Stimulated activated naive CD8-positive, alpha-beta T cell treated with anti-CD3 and anti-CD28 coated beads, Interleukin-15, amount 100 ng/mL, for 72 hours (primary cell): Measurements from ENCODE around the gene LRRTM1.

Experiments used
- ATAC-seq: fragments of 150-1000 bp; cut with Tn5 transposase; 2 replicates; pipeline ENCODE4 v1.10.0; 2021; ENCODE audit warnings: mild to moderate bottlenecking, moderate library complexity
- DNase-seq, 2 donors: peaks; one replicate each; pipeline ENCODE4 v3.0.0; 2021 to 2022
- H3K27ac Mint-ChIP-seq, 2 donors: one replicate each; pipeline ENCODE4 v1.8.0; 2022; ENCODE audit warnings: mild to moderate bottlenecking in 2 of 2, mixed read lengths in 2 of 2, moderate library complexity in 2 of 2
- H3K27me3 Mint-ChIP-seq: one replicate; pipeline ENCODE4 v1.8.0; 2022; ENCODE audit warnings: mixed read lengths
- H3K4me1 Mint-ChIP-seq: one replicate; pipeline ENCODE4 v1.8.0; 2022; ENCODE audit warnings: mild to moderate bottlenecking, mixed read lengths
- H3K4me3 Mint-ChIP-seq, 2 donors: one replicate each; pipeline ENCODE4 v1.8.0; 2022; ENCODE audit warnings: mild to moderate bottlenecking in 2 of 2, mixed read lengths in 2 of 2, moderate library complexity in 1 of 2
- H3K9me3 Mint-ChIP-seq, 2 donors: one replicate each; pipeline ENCODE4 v1.8.0; 2022; ENCODE audit warnings: mixed read lengths in 2 of 2

Gene LRRTM1

DNA sequence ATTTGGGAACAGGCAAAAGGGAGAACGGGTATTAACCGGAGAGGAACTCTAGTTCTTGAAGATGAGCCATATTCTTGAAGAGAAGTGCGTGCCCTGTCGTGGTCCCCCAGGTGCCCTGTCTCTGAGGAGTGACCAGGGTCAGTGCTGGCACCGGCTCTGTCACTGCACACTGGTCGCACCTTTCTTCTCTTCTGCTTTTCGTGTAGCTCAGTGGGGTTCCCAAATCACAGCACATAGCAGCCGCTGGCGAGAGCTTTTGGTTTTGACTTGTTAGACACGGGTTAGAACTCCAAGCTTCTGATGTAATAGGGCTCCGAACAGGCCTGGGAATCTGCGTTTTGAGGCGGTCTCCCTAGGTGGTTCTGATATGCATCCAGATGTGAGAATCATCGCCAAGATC, 18.4 kb upstream of the LRRTM1 start:
- Mint-ChIP-seq H3K9me3 (peaks cover 0 to 2% of the 10 kb centered on the region in 2 donors), H3K4me3 (no peak overlapping the region), H3K27ac (no peak overlapping the region), H3K27me3 (peaks cover 7% of the 10 kb centered on the region), H3K4me1 (no peaks in the 10 kb centered on the region)
- ATAC-seq (no peak), DNase-seq (no peak)

DNA sequence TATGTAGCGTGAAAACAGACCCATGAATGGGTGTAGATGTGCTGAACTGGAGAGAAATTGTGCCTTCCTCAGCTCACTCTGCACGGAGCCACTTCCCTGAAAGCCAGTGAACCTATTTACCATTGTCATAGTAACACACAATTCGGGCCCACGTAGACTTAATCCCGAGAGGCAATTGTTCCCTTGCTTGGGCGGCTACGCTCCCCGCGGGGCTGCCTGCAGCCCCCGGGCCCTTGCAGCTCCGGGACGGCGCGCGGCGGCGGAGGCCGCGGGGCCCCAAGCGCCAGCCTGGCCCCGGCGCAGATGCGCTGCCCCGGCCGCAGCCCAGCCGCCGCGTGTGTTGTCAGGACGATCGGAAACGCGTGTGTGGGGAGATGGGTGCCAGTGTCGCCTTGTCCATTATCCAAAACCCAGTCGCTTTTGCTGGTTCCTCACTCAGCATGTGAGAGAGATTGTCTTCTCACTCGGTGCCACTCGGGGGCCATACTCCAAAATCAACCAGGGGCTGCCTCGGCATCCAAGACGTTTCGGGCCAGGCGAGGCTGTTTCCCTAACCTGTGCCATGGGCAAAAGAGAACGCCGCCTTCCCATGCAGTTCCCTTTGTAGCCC, 17.9 kb upstream of the LRRTM1 start:
- no peak overlapping the region for H3K4me3 Mint-ChIP-seq
- peaks cover 7% of the 10 kb centered on the region for H3K27me3 Mint-ChIP-seq
- peaks cover 0 to 8% of the 10 kb centered on the region in 2 donors for H3K9me3 Mint-ChIP-seq
- DNase-seq (no peak), ATAC-seq (no peak)
- H3K4me1 Mint-ChIP-seq, result no peaks in the 10 kb centered on the region
- no peak overlapping the region for H3K27ac Mint-ChIP-seq

DNA sequence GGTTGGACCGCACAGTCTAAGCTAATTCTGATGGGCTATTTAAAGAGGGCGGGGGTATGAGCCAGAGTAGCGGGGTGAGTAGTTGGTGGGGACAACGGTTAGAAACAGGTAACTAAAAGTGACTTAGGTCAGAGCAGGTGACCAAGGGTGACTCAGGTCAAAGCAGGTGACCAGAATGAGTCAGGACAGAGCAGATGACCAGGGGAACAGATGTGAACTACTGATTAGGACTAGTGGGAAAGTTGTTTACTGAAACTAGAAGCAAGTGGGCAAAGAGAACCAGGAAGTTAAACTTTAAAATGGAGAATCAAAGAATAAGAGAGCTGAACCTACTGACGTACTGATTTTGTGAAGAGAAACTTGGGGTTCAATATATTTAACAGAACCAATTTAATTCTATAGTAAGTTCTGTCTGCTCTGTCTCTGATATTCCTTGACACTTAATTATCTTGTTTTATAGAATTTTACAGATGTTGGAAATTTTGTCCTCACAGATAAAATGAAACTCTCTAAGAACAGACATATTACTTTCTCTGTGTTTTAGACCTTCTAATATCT, 7.8 kb upstream of the LRRTM1 start:
- DNase-seq, result no peak
- no peak overlapping the region for H3K27ac Mint-ChIP-seq
- H3K4me3 Mint-ChIP-seq, result no peak overlapping the region
- no peak for ATAC-seq
- H3K4me1 Mint-ChIP-seq, result no peaks in the 10 kb centered on the region
- no peaks in the 10 kb centered on the region for H3K27me3 Mint-ChIP-seq
- H3K9me3 Mint-ChIP-seq, result peaks cover 0 to 4% of the 10 kb centered on the region in 2 donors

DNA sequence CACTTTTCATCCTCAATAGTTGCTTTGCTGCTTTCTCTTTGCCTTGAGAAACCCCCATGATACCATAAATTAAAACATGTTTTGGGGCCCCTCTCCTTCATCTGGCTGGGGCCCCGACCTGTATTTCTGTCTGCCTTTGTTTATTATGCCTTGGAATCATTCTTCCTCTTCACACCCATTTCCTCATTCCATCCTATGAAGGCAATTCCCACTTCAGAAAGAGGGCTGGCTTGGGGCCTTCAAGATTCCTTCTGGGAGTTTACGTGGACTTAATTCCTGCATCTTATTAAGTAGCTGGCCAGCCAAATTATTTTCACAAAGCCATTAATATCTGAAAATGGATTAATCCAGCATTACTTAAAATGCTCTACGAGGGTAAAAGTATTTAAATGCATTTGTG, 6.8 kb upstream of the LRRTM1 start:
- Mint-ChIP-seq H3K27me3 (no peaks in the 10 kb centered on the region), H3K9me3 (peaks cover 0 to 4% of the 10 kb centered on the region in 2 donors), H3K4me1 (no peaks in the 10 kb centered on the region), H3K27ac (no peak overlapping the region), H3K4me3 (no peak overlapping the region)
- ATAC-seq (no peak), DNase-seq (no peak)

DNA sequence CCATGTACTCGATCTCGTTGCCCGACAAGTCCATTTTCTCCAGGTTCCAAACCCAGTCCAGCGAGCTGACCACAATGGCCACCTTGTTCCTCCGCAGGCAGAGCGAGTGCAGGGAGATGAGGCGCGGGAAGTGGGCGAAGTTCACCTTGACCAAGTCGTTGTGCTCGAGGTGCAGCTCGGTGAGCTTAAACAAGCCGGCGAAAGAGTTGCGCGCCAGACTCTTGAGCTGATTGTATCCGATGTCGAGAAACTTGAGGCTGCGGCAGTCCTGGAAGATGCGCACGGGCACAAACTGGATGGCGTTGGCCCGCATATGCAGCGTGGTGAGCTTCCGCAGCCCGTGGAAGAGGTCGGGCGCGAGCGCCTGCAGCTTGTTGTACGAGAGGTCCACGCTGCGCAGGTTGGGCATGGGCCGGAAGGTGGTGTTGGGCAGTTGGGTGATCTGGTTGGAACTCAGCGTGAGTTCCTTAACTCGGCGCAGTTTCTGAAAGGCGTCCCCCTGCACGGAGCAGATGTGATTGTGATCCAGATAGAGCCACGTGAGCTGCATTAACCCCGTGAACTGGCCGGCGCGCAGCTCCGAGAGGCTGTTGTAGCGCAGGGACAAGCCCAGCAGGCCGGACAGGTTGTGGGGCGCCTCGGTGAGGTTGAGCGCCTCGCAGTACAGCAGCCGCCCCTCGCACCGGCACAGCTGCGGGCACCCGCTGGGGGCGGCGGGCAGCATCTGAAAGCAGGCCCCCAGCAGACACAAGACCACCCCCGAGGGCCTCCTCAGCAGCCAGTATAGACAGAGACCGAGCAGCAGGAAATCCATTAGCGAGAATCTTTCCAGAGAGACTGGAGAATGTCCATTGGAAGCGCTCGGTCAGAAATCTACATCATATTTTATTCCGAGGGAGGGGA, 1.3 kb downstream of the LRRTM1 start:
- ATAC-seq (no peak), DNase-seq (no peak)
- Mint-ChIP-seq H3K9me3 (peaks cover 0 to 3% of the 10 kb centered on the region in 2 donors), H3K4me1 (no peaks in the 10 kb centered on the region), H3K27me3 (peaks cover 58% of the 10 kb centered on the region), H3K4me3 (no peak overlapping the region), H3K27ac (no peak overlapping the region)

DNA sequence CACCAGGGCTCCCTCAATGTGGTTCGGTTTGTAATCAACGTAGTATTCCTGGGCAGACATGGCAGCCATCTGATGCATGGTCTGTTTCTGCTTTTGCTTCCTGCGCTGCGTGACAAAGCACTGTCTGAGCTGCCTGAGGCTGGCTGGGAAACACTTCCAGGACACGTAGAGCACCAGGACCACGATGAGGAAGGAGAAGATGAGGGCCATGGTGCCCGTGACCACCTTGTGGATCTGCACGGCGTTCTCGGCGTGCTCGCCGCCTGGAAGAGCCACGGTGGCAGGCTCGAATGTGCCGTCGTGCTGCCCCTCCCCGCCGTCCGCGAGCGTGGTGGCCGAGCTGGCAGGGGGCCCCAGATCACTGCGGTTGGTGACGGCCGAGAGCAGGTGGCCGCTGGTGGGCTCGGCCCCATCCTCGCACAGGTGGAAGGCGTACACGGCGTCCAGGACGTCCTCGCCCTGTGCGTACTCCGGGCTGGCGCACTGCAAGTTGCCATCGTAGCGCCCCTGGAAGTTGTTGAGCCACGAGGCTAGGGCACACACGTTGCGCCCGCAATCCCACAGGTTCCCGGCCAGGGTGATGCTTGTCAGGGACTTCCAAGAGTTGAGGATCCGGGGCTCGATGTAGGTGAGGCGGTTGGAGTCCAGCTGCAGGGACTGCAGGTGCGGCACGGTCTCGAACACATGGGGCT, 2.1 kb downstream of the LRRTM1 start:
- DNase-seq, result no peak
- Mint-ChIP-seq H3K27me3 (peaks cover 58% of the 10 kb centered on the region), H3K4me3 (no peak overlapping the region), H3K4me1 (no peaks in the 10 kb centered on the region), H3K9me3 (peaks cover 0 to 3% of the 10 kb centered on the region in 2 donors), H3K27ac (no peak overlapping the region)
- no peak for ATAC-seq

DNA sequence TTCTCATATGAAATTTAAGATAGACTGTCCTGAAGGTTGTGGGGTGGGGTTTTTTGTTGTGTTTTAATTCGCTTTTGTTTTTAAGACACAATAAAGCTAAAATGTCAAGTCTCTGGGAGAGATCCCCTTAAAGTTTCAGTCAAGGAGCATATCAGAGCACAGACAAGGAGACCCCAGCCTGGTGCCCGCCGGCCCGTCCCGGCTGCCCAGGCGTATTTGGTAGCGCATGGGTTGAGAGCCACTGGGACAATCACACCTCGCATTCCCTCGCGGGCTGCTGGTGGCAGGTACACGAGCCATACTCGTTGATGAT, 2.6 kb downstream of the LRRTM1 start:
- no peak overlapping the region for H3K27ac Mint-ChIP-seq
- peaks cover 58% of the 10 kb centered on the region for H3K27me3 Mint-ChIP-seq
- no peak for ATAC-seq
- H3K4me3 Mint-ChIP-seq, result no peak overlapping the region
- H3K9me3 Mint-ChIP-seq, result peaks cover 0 to 3% of the 10 kb centered on the region in 2 donors
- no peaks in the 10 kb centered on the region for H3K4me1 Mint-ChIP-seq
- no peak for DNase-seq

DNA sequence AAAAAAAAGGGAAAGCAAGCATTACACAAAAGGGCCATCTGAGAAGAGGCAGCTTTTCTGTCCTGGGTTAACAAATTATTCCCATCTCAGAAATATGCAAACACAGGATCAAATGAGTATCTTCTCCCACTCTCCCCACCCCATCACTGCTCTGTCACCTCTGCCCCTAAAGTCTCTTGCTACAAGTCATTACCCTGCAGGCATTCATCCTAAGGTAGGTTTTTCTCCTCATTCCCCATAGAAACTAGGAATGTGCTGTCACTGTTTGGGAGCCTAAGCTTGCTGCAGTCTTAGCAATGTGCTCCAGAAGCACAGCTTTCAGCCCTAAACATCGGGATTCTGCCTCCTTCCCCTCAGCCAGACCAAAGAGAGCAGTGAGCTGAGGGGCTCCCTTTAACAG, 3.6 kb downstream of the LRRTM1 start:
- Mint-ChIP-seq H3K4me1 (no peaks in the 10 kb centered on the region), H3K27ac (no peak overlapping the region), H3K9me3 (peaks cover 0 to 3% of the 10 kb centered on the region in 2 donors), H3K27me3 (peaks cover 57% of the 10 kb centered on the region), H3K4me3 (no peak overlapping the region)
- no peak for ATAC-seq
- no peak for DNase-seq

DNA sequence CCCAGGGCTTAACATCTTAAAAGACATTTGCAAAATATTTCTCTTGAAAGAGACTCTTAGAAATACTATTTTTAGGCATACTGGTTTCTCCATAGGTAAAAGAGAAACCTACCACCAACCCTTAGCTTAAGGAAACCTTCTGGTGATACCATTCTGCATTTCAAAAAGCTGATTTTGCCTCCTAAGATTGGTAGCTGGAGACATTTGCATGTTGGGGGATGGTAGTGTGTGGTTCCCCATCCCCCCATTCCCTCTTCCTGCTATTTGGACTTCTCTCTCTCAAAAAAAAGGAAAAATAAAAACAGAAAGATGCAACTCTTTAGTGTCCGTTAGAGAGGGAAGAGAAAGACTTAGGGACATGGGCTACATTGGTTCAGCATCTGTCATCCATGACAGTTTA, 4.2 kb downstream of the LRRTM1 start:
- Mint-ChIP-seq H3K9me3 (peaks cover 0 to 3% of the 10 kb centered on the region in 2 donors), H3K27me3 (peaks cover 51% of the 10 kb centered on the region), H3K27ac (no peak overlapping the region), H3K4me1 (no peaks in the 10 kb centered on the region), H3K4me3 (no peak overlapping the region)
- ATAC-seq, result no peak
- DNase-seq, result no peak

DNA sequence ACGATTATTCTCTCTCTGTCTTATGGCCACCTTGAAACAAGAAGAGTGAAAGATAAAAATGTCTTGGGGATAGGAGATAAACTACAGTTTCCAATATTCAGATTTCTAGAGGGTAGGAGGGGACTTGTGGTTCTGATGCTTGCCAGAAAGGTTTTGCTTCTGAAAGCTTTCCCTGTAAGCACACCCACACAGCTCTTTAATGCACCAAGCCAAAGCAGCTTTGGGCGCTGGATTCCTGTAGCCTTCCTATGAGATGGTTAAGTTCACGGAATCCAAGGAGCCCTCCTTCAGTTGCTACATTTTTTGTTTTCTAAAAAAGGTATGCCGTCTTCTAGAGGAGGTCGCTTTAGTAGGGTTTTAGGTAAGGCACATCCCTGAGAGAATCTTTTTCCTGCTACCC, 4.9 kb downstream of the LRRTM1 start:
- Mint-ChIP-seq H3K27me3 (peaks cover 44% of the 10 kb centered on the region), H3K4me1 (no peaks in the 10 kb centered on the region), H3K9me3 (peaks cover 0 to 3% of the 10 kb centered on the region in 2 donors), H3K27ac (no peak overlapping the region), H3K4me3 (no peak overlapping the region)
- no peak for ATAC-seq
- DNase-seq, result no peak

DNA sequence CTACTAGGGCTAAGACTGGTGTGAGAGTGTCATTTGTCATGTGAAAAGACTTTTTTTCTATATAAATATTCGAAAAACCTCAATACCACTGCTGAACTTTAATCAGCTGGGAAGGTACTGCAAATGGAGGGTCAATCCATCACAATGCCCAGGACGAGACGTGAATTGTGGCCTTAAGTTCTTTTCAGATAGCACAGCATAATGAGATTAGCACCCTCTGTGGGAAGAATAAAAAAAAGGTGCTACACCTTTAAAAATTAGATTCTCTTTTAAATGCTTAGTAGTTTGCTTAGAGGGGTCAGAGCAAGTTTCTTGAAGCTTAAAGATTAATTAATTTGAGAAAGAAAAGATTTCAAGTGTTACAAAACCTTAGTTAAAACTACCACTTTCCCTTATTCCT, 5.6 kb downstream of the LRRTM1 start:
- ATAC-seq (no peak), DNase-seq (no peak)
- H3K27me3 Mint-ChIP-seq, result peaks cover 37% of the 10 kb centered on the region
- no peaks in the 10 kb centered on the region for H3K4me1 Mint-ChIP-seq
- no peak overlapping the region for H3K27ac Mint-ChIP-seq
- H3K9me3 Mint-ChIP-seq, result peaks cover 0 to 3% of the 10 kb centered on the region in 2 donors
- no peak overlapping the region for H3K4me3 Mint-ChIP-seq

DNA sequence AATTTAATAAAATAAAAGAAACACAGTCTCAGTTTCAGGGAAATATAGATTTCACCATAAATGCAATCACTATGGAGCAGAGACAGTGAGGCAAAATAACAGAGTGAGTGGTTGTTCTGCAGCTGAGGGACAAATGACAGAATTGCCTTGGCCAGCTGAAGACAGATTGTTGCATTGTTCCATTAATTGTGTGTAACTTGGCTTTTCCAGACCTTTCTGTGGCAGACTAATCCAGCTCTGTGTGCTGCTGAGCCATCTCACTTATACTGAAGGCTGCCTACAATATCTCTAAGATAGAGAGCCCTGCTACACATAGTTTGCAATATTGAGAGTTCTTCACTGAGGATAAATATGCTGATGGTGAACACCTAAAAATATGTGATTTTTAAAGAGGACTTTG, 11.5 kb downstream of the LRRTM1 start:
- ATAC-seq, result no peak
- Mint-ChIP-seq H3K27me3 (no peaks in the 10 kb centered on the region), H3K4me1 (no peaks in the 10 kb centered on the region), H3K9me3 (no peaks in the 10 kb centered on the region), H3K4me3 (no peak overlapping the region), H3K27ac (no peak overlapping the region)
- DNase-seq, result no peak

DNA sequence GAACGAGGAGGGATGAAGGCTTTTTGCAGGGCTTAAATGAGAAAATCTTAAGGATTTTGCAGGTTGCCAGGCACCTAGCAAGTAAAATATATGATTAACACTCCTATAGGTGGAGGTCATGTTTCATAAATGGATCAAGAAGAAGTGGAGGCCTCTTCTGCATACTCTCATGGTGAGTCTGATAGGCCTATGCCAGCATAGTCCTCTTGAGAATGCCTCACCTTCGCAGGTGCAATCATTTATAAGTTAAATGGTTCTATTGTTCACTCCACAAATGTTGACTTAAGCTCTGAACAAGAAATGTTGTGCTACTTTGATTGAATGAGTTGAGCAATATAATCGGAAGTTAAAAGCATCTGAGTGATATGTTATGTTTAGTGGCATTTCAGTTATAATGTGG, 12.1 kb downstream of the LRRTM1 start:
- Mint-ChIP-seq H3K27me3 (no peaks in the 10 kb centered on the region), H3K9me3 (no peaks in the 10 kb centered on the region), H3K27ac (no peak overlapping the region), H3K4me1 (no peaks in the 10 kb centered on the region), H3K4me3 (no peak overlapping the region)
- ATAC-seq (no peak), DNase-seq (no peak)

DNA sequence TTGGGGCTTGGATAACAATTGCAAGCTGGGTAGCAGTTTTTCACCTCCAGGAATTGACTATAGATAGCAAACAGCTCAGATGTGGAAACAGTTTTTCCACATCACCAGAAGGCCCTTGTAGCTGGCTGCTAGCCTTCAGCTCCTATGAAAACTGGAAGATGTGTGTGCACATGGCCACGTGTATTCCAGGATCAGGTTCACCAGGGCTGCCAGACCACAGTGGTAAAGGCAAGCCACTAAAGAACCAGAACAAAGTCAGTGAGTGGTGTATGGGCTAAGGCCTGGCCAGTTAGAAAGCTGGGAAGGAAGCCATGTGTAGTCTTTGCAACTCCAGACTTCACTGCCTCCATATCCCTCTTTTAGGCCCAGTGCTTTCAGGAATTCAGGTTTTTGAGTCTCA, 12.9 kb downstream of the LRRTM1 start:
- ATAC-seq (no peak), DNase-seq (no peak)
- Mint-ChIP-seq H3K4me3 (no peak overlapping the region), H3K27ac (no peak overlapping the region), H3K27me3 (no peaks in the 10 kb centered on the region), H3K9me3 (peaks cover 2 to 3% of the 10 kb centered on the region in 2 donors), H3K4me1 (no peaks in the 10 kb centered on the region)

DNA sequence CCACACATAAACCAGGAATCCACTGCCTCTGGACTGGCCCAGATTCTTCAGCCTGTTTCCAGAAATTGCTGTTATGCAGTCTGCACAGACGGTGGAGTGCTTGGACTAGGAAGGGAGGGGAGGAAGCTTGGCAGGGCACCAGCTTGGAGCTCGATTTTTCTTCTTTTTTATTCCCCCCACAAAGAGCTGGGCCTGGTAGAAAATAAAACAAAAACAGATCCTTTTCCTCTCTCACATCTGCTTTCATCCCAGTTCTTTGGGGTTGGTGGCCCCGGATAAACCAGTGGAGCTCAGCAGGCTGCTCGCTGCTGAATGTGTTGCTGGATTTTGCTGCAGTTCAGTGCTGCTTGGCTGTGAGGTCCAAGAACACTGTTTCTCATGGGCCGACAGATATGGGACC, 16.0 kb downstream of the LRRTM1 start:
- no peak for ATAC-seq
- H3K9me3 Mint-ChIP-seq, result peaks cover 10 to 11% of the 10 kb centered on the region in 2 donors
- no peak overlapping the region for H3K4me3 Mint-ChIP-seq
- H3K27ac Mint-ChIP-seq, result no peak overlapping the region
- DNase-seq, result no peak
- no peaks in the 10 kb centered on the region for H3K4me1 Mint-ChIP-seq
- H3K27me3 Mint-ChIP-seq, result no peaks in the 10 kb centered on the region

DNA sequence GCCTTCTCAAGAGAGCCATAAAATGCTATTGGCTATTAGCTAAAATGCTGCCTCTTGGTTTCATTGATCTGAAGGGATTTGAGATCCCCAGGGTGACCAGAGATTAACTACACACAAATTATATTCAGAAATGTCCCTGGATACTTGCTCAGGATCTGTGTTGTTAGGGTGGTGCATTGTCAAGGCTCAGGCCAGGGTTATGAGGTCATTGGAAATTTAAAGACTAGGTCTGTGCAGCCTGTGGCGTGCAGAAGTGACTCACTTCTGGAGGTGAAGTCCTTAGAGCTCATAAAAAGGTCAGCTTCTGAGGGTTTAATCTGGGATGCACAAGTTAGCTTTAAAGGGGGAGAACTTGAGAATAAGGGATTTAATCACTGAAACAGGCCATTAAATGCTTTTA, 23.5 kb downstream of the LRRTM1 start:
- DNase-seq (no peak), ATAC-seq (no peak)
- Mint-ChIP-seq H3K4me1 (no peaks in the 10 kb centered on the region), H3K9me3 (peaks cover 9 to 10% of the 10 kb centered on the region in 2 donors), H3K4me3 (no peak overlapping the region), H3K27ac (no peak overlapping the region), H3K27me3 (no peaks in the 10 kb centered on the region)
